AG10803 (cell line): Measurements from ENCODE around the gene ABCA12.

Source experiments
- DNase-seq: peaks from one replicate; pipeline ENCODE4 v3.0.0; 2010; ENCODE audit warnings: low read depth
- H3K4me3 ChIP-seq: 2 replicates; pipeline ENCODE4 v1.5.1; 2011; ENCODE audit warnings: mild to moderate bottlenecking, low read length, control low read depth
- TF ChIP-seq, protein P1 (sequence below): conservative IDR thresholded peaks from 2 replicates; pipeline ENCODE4 v1.5.1; 2011; ENCODE audit warnings: mild to moderate bottlenecking, low read length, control low read depth, inconsistent platforms

The ABCA12 gene

DNA sequence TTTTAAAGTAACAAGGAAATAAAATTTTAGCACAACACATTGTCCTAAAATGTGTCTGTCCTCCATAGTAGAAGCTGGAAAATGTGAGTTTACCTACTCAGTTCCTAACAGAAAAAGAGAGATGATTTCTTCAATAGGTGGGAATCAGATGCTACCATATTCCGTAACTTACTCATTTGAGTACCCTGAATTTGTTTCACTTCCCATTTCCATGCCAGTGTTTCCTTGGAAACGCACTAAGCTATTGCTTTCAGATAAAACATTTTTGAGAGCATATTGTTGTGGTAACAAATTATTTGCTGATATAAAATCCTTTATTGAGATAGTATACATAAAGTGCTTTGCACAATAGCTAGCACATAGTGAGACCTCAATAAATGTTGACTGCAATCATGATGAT lies 191.5 kb downstream of the ABCA12 start:
- DNase-seq, result no peak
- TF ChIP-seq, protein P1, sequence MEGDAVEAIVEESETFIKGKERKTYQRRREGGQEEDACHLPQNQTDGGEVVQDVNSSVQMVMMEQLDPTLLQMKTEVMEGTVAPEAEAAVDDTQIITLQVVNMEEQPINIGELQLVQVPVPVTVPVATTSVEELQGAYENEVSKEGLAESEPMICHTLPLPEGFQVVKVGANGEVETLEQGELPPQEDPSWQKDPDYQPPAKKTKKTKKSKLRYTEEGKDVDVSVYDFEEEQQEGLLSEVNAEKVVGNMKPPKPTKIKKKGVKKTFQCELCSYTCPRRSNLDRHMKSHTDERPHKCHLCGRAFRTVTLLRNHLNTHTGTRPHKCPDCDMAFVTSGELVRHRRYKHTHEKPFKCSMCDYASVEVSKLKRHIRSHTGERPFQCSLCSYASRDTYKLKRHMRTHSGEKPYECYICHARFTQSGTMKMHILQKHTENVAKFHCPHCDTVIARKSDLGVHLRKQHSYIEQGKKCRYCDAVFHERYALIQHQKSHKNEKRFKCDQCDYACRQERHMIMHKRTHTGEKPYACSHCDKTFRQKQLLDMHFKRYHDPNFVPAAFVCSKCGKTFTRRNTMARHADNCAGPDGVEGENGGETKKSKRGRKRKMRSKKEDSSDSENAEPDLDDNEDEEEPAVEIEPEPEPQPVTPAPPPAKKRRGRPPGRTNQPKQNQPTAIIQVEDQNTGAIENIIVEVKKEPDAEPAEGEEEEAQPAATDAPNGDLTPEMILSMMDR, result no peak

DNA sequence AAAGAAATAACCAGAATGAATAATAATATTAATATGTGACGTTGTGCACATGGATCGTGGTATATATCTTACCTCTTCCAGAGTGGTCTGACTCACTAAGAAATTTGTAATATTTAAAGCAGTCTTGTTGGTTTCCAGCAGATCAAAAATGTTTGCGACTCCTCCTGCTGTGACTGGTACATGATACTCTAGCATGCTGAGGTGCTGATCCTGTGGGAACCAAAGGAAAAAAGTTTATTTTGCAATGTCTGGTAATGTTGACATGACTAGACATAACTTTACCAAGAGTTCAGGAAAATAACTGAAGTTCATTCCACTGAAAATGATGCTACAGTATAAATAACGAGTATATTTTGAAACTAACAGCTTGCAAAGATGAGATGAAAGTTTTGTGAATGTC lies 204.4 kb downstream of the ABCA12 start:
- no peak for DNase-seq
- no peak overlapping the region for H3K4me3 ChIP-seq
- TF ChIP-seq, protein P1, result no peak

More for the DNA sequence above, 191.5 kb downstream of the ABCA12 start:
- H3K4me3 ChIP-seq, result no peak overlapping the region

DNA sequence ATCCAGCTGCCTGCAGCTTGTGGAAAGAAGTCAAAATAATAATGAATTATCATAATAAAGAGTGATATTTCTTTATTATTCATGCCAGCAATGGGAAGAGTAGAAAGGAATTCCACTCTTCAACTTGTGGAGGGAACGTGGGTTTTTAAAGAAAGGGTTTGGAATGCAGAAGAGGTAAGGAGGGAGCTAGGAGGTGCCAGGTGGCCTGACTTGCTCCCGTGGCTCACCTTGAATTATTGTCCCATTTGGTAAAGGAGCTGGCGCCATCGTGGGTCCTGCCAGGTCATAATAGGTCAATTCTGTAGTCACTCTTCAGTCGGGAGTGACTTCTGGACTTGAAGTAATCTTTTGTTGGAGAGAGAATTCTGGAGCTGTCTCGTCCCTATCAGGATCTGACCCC lies 233.8 kb downstream of the ABCA12 start:
- TF ChIP-seq, protein P1, result no peak
- no peak overlapping the region for H3K4me3 ChIP-seq
- no peak for DNase-seq

DNA sequence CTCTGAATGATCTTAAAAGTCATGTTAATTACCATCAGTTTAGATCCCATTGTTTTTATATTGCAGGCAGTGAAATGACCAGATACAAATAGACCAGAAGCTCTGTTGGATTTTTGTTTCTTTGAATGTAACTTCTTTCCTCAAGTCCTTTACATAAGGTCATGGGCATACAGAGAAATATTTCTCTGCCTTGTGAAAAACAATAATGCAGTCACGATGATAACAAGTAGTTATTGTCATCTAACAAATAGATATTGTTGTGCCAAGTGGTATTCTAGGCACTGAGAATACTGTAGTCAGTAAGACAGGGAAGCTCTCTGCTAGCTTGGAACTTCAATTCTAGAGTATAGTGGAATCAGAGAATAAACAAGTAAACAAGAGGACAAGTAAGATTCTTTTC lies 234.2 kb downstream of the ABCA12 start:
- no peak for DNase-seq
- H3K4me3 ChIP-seq, result no peak overlapping the region
- TF ChIP-seq, protein P1, result no peak

DNA sequence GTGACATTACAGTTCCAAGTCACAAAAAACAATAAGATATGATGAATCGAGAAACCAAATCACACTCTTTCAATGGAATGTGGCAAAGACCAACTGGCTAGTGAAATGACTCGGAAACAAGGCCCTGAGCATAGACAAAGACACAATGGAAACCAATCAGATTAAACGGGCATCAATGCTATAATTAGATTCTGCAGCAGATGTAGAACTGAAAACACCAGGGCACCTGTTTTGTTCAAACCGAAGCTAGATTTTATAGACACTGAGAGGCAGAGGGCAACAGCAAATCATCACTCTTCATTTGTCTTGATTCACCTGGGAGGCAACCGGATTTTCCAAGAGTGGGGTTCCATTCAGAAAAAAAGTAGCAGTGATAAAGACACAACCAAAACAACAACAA lies 236.1 kb downstream of the ABCA12 start:
- no peak for DNase-seq
- TF ChIP-seq, protein P1, result no peak
- no peak overlapping the region for H3K4me3 ChIP-seq

DNA sequence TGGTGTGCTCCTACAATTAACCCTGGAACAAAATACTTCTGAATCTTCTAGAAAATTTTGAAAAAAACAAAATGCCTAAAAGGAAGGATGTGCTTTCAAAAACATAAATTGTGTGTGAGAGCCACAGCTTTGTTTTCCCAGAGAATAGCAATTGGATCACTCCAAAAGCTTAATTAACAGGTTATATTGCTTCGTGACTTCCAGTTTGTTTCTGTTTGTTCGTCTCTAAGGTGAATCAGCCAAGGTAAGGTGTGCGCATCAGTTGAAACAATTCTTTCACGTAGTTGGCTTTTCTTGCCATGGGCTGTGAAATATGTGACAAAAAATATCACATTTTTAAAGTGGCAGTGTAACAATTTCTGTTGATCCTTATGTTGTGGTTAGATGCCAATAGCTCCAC lies 238.7 kb downstream of the ABCA12 start:
- no peak overlapping the region for H3K4me3 ChIP-seq
- DNase-seq, result no peak
- TF ChIP-seq, protein P1, result no peak

DNA sequence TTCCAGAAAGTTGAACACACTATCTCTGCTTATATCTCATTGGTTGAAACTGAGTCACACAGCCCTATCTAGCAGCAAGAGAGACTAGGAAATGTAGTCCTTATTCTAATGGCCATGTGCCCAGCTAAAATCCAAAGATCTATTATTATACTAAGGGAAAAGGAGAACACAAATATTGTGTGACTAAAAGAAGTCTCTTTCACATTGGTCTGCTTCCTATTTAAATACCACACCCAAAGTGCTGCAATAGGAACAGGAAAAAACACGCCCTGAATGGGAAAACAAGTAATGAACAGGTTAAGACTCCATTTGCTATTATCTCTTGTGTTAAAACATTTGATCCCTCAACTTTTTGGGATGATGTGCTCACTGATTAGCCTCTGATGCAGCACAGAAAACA lies 242.2 kb downstream of the ABCA12 start:
- no peak for DNase-seq
- no peak overlapping the region for H3K4me3 ChIP-seq
- TF ChIP-seq, protein P1, result no peak
